Measurements from ENCODE around the gene CASZ1. TPM values are rescaled to one million over a fixed set of nuclear protein-coding genes. Genes with fewer than 3 reads are reported as not detected.

Gene CASZ1
- total RNA-seq, 4 donors from 2014 or later: 39.1 to 215 (median 115) TPM

DNA sequence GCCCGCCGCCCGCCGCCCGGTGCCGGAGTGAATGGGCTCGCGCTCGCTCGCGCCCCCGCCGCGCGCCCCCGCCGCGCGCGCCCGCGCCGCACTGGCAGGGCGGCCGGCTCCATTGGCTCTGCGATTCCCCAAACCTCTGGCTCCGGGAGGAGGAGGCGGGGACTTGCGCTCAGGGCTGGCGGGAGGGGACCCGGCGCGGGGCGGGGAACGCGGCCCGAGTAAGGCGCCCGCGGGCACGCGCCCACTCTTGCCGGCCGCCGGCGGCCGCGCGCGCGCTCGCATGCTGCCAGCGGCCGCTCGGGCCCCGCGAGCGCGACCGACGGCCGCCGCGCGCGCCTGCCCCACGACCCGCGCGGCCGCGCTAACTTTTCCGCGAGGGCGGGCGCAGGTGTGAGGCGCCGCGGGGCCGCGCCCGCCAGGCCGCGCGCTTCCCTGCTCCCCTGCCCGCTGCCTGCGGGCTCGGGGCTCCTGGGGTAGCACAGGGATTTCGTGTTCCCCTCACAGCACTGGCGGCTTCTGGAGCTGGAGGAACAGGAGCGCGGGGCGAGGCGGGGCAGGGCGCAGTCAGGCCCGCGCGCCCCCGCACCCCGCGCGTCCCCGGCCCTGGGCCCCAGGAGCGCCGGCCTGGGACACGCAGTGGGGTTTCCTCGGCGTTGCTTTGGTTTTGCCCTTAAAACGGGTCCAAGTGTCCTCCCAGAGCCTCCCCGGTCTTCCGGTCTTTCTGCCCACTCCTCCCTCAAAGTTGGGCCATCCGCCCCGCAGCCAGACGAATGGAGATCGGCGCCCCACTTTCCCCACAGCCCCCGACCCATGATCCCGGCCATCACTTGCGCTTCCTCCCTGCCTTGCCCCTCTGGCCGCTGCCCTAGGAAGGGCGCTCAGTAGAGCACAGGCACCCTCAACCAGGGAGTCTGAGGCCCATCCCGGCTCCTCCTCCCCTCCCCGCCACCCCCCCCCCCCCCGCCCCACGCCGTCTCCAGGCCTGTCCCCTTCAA is 101.5 kb downstream of the CASZ1 start:
- TF ChIP-seq POLR2A (IDR thresholded peaks at IDR 0.05) (no peak), POLR2AphosphoS5 (IDR thresholded peaks at IDR 0.05) (no peak)
- TF ChIP-seq, protein P1, sequence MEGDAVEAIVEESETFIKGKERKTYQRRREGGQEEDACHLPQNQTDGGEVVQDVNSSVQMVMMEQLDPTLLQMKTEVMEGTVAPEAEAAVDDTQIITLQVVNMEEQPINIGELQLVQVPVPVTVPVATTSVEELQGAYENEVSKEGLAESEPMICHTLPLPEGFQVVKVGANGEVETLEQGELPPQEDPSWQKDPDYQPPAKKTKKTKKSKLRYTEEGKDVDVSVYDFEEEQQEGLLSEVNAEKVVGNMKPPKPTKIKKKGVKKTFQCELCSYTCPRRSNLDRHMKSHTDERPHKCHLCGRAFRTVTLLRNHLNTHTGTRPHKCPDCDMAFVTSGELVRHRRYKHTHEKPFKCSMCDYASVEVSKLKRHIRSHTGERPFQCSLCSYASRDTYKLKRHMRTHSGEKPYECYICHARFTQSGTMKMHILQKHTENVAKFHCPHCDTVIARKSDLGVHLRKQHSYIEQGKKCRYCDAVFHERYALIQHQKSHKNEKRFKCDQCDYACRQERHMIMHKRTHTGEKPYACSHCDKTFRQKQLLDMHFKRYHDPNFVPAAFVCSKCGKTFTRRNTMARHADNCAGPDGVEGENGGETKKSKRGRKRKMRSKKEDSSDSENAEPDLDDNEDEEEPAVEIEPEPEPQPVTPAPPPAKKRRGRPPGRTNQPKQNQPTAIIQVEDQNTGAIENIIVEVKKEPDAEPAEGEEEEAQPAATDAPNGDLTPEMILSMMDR (IDR thresholded peaks at IDR 0.05): no peak
- peak overlapping the region; percentile 89 to 96 (median 94) for H3K27ac ChIP-seq
- no peaks in the 10 kb centered on the region for H3K27me3 ChIP-seq
- H3K36me3 ChIP-seq: no peaks in the 10 kb centered on the region
- peak overlapping the region; percentile 42 to 67 (median 52) for H3K4me3 ChIP-seq
- intact Hi-C loops (cut with DNase I; ENCODE audit: low total_unique reads) (loop anchor here (5.0 kb wide), 1 partner anchor 38 kb away; no protein-coding TSS in a partner anchor), in situ Hi-C loops (cut with MboI; ENCODE audit: low pct_ligation_motif_present in 1 of 4, low pct_unique_long_range_greater_than_20kb in 1 of 4, low sequenced_read_pairs in 3 of 4) (loop anchor here in 1 of 4 donors (25.0 kb wide), 1 partner anchor 167 kb away; no protein-coding TSS in a partner anchor)
- H3K9me3 ChIP-seq: no peaks in the 10 kb centered on the region
- DNase-seq: peak; percentile 90
- 4% methylated on average over 31 of the region's 126 CpGs; no CpG with 5 or more reads in 1 of the 2 donors for WGBS, 2 donors (ENCODE audit: low coverage in 1 of 2)
- peaks cover 23 to 60% (median 51%) of the 10 kb centered on the region in 4 donors for H3K4me1 ChIP-seq

GRCh38 chr1:10694274-10694632 is 102.2 kb downstream of the CASZ1 start:
- Histone ChIP-seq H3K27ac (peak overlapping the region; percentile 94 to 96 (median 95)), H3K4me1 (peaks cover 26 to 63% (median 53%) of the 10 kb centered on the region in 4 donors), H3K9me3 (no peaks in the 10 kb centered on the region), H3K4me3 (peak overlapping the region in 3 of 4 donors; percentile 85 to 93 (median 87)), H3K36me3 (no peaks in the 10 kb centered on the region), H3K27me3 (no peaks in the 10 kb centered on the region)
- TF ChIP-seq, protein P1 (IDR thresholded peaks at IDR 0.05): no peak
- TF ChIP-seq EP300 (IDR thresholded peaks at IDR 0.05; ENCODE audit: low read depth): no peak
- TF ChIP-seq POLR2A (IDR thresholded peaks at IDR 0.05): no peak
- peak in 1 of 3 donors; percentile 38 for TF ChIP-seq POLR2AphosphoS5 (IDR thresholded peaks at IDR 0.05)
- in situ Hi-C loops (cut with MboI; ENCODE audit: low pct_ligation_motif_present in 1 of 4, low pct_unique_long_range_greater_than_20kb in 1 of 4, low sequenced_read_pairs in 3 of 4): loop anchor here in 1 of 4 donors (25.0 kb wide), 1 partner anchor 168 kb away; no protein-coding TSS in a partner anchor
- no peak for DNase-seq
- intact Hi-C loops (cut with DNase I; ENCODE audit: low total_unique reads): loop anchor here (5.0 kb wide), 1 partner anchor 37 kb away; no protein-coding TSS in a partner anchor
- 0% methylated on average over 7 to 8 of the region's 46 CpGs for WGBS, 2 donors (ENCODE audit: low coverage in 1 of 2)

- 0 to 1% methylated on average over 2 to 69 of the region's 79 CpGs for WGBS, 2 donors (ENCODE audit: low coverage in 1 of 2)
- Histone ChIP-seq H3K36me3 (no peaks in the 10 kb centered on the region), H3K27ac (peak overlapping the region; percentile 94 to 96 (median 95)), H3K4me3 (peak overlapping the region; percentile 85 to 93 (median 86)), H3K4me1 (peaks cover 31 to 63% (median 56%) of the 10 kb centered on the region in 4 donors), H3K27me3 (no peaks in the 10 kb centered on the region), H3K9me3 (no peaks in the 10 kb centered on the region)
- peak; percentile 49 for DNase-seq
- in situ Hi-C loops (cut with MboI; ENCODE audit: low pct_ligation_motif_present in 1 of 4, low pct_unique_long_range_greater_than_20kb in 1 of 4, low sequenced_read_pairs in 3 of 4): loop anchor here in 1 of 4 donors (25.0 kb wide), 1 partner anchor 169 kb away; no protein-coding TSS in a partner anchor
- intact Hi-C loops (cut with DNase I; ENCODE audit: low total_unique reads): loop anchor here (5.0 kb wide), 1 partner anchor 36 kb away; no protein-coding TSS in a partner anchor
- TF ChIP-seq POLR2A (IDR thresholded peaks at IDR 0.05) (no peak), EP300 (IDR thresholded peaks at IDR 0.05; ENCODE audit: low read depth) (no peak), POLR2AphosphoS5 (IDR thresholded peaks at IDR 0.05) (no peak)
- TF ChIP-seq, protein P1 (IDR thresholded peaks at IDR 0.05): no peak
Measured at GRCh38 chr1:10693497-10694273, 102.8 kb downstream of the CASZ1 start.
